ENCODE data around the gene CALHM5.

The CALHM5 gene

GRCh38 chr6:116556065-116556464 lies 44.6 kb downstream of the CALHM5 start:
- no peak for DNase-seq

- no peak for DNase-seq
Measured at GRCh38 chr6:116556814-116557415, 45.5 kb downstream of the CALHM5 start.

- no peak for DNase-seq
Measured at GRCh38 chr6:116557893-116558292, 46.5 kb downstream of the CALHM5 start.

- DNase-seq = no peak
Measured at GRCh38 chr6:116560130-116560529, 48.7 kb downstream of the CALHM5 start.

GRCh38 chr6:116561377-116562018 lies 50.1 kb downstream of the CALHM5 start:
- peak; percentile 74 for DNase-seq

GRCh38 chr6:116562019-116562403 lies 50.6 kb downstream of the CALHM5 start:
- no peak for DNase-seq

GRCh38 chr6:116562614-116563013 lies 51.2 kb downstream of the CALHM5 start:
- no peak for DNase-seq

- DNase-seq = no peak
Measured at GRCh38 chr6:116563830-116564229, 52.4 kb downstream of the CALHM5 start.

GRCh38 chr6:116564311-116564710 lies 52.9 kb downstream of the CALHM5 start:
- no peak for DNase-seq

- peak; percentile 62 for DNase-seq
Measured at GRCh38 chr6:116564921-116565872, 53.8 kb downstream of the CALHM5 start.

GRCh38 chr6:116568111-116568510 lies 56.7 kb downstream of the CALHM5 start:
- no peak for DNase-seq

- no peak for DNase-seq
Measured at GRCh38 chr6:116568821-116569755, 57.6 kb downstream of the CALHM5 start.

GRCh38 chr6:116570856-116571682 lies 59.6 kb downstream of the CALHM5 start, which contains the start of gene RWDD1:
TSS of gene RWDD1 (plus strand) at chr6:116571504. CDS start at chr6:116571583, 79 bp downstream.
- peak; percentile 96 for DNase-seq

- DNase-seq = no peak
Measured at GRCh38 chr6:116571683-116572000, 60.2 kb downstream of the CALHM5 start.

GRCh38 chr6:116572162-116572561 lies 60.7 kb downstream of the CALHM5 start:
- DNase-seq = no peak

All from activated CD8-positive, alpha-beta memory T cell treated with anti-CD3 and anti-CD28 coated beads, Interleukin-2, amount 50 U/mL, for 48 hours (primary cell).